Superior temporal gyrus (tissue), 1 donor: Measurements from ENCODE around the gene ARL8A.
"Not testable (repeated sequence)": the region's sequence is repeated elsewhere in the genome, so short reads cannot be mapped to it uniquely, and the experiment has no call there.

Experiments used
- DNase-seq: peaks from one replicate; pipeline ENCODE4 v3.0.0-alpha.2; 2016; ENCODE audit errors: extremely low spot score

The ARL8A gene

DNA sequence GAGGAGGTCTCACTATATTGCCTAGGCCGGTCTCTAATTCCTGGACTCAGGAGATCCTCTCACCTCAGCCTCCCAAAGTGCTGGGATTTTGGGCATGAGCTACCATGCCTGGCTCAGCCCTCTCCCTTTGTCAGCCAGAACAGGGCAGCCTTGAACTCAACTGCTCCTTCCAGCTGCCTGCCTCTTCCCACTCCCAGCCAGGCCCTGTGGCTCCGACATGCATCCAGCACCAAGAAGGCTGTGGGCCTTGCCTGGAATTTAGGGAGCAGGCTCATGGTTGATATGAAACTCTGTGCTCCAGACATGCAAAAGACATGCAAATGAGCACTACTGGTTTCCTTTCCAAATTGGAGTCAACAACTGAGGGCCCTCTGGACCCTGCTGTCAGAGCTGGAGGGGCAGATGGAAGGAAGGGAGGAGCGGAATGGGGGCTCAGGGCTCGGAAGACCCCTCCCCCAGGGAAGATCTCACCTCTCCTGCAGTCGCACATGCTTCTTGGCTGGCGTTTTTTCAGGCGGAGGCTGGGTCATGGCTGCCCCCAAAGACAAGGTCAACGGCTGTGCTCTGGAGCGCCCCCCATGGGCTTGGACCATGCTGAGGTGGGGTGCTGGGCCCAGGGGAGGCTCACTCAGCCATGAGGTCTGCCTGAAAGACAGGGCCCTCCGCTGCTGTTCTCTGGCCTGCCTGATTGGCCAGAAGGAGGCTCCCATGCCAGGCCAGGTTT is 14.4 kb upstream of the ARL8A start:
- DNase-seq = no peak

DNA sequence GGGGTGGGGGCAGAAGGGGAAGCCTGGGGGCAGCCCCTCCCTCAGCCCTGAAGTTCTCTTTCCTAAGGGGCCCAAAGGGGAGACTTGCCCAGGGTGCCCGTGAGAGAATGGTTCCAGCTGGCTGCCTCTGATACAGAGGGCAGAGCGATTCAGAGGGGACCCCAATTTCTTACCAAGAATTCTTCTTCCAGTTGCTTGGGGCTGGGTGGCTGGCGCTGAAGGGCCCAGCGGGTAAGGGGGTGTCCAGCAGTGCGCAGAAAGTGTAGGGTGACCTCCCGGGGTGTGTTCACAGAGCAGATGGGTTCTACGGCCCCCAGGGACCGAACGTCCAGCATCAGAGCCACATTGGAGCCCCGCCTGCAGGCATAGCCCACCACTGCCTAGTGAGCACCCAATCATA is 13.4 kb upstream of the ARL8A start:
- no peak for DNase-seq

DNA sequence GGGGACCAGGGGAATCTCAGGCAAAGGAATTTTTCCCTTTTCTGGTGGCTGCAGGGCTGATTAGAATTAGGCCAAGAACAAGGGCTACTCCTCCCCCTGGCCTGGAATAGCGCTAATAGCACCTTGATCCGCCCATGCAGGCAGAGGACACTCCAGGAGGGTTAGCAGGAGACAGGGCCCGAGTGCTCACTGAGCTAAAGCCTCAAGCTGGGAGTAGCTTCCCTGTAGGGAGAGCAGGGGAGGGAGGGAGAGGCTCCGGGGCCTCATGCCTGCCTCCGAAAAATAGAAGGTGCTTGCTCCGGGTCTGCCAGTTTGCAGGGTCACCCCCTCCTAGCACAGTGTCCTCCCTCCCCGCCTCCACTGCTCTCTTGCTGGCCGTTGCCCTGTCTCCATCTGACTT is 12.1 kb upstream of the ARL8A start:
- DNase-seq = no peak

DNA sequence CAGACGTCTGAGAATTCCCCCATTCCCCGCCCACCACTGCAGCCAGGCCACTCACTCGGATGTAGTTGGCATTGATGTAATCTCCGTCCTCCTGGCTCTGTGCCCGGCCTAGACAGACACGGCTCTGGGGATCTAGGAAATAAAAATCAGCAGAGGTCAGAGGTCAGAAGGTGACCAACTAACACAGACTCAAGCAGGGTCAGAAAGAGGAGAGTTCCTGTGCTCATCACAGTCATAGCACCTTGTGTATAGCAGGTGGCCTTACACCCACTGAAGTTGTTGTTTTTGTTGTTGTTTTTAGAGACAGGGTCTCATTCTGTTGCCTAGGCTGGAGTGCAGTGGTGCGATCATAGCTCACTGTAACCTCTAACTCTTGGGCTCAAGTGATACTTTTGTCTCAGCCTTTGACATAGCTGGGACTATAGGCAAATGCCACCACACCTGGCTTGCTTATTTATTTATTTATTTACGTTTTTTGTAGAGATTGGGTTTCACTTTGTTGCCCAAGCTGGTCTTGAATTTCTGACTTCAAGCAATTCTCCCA is 11.0 kb upstream of the ARL8A start:
- DNase-seq = no peak

DNA sequence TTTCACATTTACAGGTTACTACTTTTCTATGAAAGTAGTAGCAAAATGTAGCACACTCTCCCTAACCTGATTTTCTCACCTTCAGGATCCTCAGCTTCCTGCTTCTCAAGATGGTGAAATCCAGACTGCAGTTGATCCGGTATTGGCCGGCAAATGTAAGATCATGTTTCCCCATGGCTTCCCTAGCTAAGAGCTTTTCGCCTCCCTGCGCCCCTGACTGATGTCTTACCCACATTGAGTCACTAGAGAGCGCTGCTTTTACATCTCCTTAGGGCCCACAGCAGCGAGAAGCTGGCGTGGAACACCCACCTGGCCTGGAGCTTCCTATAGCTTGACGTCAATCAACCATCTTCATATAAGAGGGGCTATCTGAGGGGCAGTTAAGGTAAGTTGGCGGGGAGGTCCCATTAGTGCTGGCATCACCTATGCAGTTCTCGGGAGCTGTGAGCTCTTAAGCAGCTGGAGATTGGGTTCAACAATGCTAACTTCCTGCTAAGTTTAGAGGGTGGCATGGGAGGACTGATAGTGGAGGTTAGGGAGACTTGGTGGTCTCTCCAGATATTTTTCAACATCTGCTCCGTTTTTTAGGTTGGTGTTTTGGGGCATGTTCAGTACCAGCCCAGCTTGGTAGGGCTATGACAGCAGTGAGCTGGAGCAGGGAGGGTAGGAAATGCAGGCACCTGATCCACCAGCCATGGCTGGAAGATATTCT is 10.4 kb upstream of the ARL8A start:
- peak; percentile 73 for DNase-seq

DNA sequence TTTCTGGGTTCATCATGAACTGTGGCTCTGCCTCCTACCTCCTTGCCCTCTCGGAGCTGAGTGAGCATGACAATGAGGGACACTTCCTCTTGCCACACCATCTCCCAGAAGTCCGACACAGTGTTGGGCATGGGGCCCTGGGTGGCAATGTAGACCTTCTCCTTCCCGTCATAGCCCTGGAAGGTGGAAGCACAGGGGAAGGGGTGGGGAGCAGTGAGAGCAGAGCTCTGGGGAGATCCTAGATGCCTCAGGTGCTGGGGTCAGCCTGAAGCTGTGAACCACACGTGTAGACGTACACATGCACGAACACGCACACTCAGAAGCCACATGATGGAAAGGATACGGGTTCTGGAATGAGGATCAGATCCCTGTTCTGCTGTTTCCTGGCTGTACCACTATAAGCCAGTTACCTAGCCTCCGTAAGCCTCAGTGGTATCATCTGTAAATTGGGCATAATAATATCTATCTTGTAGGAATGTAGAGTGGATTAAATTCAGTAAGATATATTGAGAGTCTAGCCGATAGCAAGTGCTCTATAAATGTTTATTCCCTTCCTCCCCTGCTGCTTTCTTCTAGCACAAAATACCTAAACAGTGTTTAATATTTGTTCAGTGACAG is 9.7 kb upstream of the ARL8A start:
- DNase-seq = no peak

DNA sequence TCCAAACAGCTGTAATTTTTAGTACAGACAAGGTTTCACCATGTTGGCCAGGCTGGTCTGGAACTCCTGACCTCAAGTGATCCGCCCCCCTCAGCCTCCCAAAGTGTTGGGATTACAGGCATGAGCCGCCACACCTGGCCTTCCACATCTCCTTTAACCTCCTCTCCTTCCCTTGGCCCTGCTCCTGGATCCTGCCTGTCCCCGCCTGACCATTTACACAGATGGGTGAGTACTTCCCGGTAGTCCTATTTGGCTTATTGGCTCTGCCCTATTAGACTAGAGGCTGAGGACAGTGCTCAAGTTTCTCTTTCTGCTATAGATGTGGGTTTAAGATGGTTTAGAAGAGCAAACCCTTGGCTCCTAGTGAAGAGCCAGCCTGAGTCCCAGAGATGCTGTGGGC is 8.7 kb upstream of the ARL8A start:
- DNase-seq = no peak

DNA sequence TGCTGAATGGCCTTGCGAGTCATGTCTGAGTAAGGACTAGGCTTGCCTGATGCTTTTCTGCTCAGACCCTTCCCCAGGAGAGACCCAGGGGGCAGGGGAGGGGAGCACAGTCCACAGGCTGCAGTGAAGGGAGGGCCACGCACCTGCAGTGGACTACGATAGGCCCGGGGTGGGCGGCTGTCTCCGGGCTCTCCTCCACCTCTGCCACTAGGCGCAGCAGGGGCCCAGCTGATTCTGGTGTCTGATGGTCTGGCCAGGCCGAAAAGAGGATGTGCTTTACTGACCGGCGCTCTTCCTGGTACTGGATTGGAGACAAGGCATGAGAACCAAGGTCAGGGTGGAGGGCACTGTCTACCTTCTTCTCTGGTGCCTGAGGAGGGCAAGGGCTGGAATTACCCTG is 7.9 kb upstream of the ARL8A start:
- DNase-seq = no peak

DNA sequence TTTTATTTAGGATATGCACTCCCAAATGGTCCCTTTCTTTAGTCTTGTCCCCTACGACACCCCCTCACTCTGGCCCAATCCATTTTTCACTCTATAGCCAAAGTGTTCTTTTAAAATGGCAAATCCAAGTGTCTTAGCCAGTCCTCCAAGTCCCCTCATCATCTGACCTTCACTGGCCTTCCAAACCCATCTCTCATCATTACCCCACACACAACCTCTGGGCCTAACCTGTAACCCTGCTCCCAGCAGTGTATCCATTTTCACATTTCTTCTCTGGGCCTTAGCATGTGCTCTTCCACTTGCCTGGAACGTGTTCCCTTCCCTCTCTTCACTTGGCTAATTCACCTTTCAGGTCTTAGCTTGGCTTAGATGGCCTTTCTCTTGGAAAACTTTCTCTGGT is 6.5 kb upstream of the ARL8A start:
- DNase-seq = no peak

DNA sequence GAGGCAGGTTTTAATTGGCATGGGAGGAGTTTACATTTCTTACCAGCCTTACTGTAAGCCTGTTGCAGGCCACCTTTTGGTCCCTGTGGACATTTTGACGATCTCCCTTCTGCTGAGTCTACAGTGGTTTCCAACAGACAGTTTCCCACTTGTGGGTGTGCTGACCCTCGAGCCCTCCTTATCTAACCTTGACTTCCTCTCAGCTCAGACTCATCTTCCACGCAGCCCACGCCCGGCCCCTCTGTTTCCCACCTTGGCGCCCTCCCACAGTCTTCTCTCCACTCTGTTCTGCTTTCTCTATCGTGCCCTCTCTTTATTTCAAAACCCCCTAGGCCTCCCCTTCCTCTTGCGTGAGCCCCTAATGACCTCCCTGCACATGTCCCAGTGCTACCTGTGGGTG is 6.1 kb upstream of the ARL8A start:
- DNase-seq = no peak

DNA sequence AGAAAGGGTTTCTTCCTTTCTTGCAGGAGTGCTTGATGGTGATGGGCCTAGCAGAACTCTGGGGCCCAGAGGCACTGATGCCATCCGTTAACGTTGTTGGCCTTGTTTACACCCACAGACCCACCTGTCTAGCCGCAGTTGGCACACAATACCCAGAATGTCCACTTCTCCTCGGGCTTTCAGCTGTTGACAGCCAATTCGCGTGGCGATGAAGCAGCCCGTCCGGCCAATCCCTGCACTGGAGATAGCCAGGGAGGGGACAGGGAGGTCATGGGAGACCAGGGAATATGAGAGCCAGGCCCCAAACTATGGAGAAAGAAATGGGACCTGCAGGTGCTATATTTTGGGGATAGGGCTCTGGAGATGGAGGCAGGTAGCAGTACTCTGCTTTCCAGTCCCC is 5.7 kb upstream of the ARL8A start:
- DNase-seq = no peak

DNA sequence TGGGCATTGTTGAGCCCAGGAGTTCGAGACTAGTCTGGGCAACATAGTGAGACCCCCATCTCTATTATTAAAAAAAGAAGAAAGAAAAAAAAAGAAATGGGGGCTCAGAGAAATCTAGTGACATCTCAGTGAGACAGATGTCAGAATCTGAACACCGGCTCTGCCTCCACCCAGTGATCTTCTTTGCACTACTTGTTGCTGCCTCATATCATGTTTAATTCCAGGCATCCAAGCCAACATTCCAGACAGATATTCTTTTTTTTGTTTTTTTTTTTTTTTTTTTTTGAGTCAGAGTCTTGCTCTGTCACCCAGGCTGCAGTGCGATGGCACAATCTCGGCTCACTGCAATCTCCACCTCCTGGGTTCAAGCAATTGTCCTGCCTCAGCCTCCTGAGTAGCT is 5.0 kb upstream of the ARL8A start:
- DNase-seq = no peak

DNA sequence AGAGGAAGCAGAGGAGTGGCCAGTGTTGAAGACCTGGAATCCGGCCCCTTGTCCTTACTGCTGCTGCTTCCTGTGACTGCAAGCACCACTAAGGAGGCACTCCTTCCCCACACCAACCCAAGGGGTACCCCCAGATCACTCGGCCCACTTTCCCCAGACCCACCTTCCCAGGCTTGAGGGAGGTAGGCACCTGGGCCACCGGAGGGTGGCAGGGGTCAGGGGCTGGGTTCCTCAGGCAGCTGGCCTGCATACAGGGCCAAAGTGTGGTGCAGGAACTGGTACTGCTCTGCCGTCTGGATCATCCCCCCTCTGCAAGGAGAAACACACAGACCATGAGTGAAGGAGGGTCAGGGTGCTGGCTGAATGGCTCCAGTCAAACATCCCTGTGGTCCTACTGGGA is 3.9 kb upstream of the ARL8A start:
- DNase-seq = no peak

DNA sequence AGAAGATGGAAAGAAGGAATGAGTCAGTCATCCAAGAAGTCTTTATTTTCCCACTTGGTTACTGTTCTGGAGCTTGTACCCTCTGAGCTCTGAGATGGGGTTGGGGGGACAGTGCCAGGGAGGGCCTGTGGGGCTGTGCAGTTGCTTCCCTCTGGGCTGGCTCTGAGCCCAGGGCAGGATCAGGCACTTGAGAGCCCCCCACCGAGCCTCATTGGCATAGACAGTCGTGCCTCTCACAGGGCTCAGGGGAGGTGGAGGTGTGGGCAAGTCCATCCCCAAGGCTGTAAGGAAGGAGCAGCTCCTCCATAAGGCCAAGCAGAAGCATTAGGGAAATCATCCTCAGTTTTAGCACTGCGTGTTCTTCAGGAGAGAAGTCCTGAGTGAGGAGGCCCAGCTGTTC is 2.5 kb upstream of the ARL8A start:
- no peak for DNase-seq

DNA sequence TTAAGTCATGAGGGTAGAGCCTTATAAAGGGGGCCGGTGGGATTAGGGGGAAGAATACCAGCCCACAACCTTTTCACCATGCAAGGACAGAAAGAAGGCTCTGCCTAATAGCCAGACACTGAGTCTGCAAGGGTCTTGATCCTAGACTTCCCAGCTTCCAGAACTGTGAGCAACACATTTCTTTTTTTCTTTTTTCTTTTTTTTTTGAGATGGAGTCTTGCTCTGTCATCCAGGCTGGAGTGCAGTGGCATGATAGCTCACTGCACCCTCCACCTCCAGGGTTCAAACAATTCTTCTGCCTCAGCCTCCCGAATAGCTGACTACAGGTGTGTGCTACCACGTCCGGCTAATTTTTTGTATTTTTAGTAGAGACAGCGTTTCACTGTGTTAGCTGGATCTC is 1.7 kb upstream of the ARL8A start:
- no peak for DNase-seq

DNA sequence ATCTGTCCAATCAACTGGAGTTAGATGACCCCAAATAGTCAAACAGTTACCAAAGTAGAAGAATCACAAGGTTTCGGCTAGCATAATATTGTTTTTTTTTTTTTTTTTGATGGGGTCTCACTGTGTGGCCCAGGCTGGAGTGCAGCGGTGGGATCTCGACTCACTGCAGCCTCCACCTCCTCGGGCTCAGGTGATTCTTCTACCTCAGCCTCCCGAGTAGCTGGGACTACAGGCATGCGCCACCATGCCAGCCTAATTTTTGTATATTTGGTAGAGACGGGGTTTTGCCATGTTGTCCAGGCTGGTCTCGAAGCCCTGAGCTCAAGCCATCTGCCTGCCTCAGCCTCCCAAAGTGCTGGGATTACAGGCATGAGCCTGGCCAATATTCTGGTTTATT is 1.2 kb upstream of the ARL8A start:
- DNase-seq = not testable (repeated sequence)

DNA sequence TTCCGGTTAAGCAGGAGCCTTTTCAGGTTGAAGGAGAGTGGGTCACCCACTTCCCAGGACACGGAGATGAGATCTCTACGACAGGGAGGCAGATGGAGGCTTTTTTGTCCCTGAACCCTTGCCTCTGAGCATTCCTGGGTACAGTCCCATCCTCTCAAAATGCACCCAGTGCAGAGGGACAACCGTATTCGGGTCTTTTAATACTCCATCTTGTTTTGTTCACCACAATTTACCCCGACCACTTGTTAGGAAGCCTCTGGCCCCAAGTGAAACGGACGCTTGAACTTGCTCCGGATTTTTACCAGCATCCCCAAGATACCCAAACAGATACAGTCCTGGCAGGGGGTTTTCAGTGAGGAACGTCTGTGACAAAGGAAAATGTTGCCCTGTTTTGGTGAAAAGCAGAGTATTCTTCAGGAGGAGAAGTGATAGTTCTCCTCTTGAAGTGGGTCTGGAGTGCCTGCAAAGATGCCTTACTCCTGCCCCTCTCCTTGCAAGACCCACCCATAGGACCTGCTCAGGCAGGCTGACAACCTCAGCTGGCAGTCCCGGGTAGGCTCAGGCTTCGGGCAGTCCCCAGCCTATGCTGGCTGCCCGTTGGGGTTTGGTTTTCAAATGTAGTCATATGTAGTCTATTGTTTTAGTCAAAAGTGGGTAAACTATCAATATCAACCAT is 669 bp upstream of the ARL8A start:
- DNase-seq = no peak

DNA sequence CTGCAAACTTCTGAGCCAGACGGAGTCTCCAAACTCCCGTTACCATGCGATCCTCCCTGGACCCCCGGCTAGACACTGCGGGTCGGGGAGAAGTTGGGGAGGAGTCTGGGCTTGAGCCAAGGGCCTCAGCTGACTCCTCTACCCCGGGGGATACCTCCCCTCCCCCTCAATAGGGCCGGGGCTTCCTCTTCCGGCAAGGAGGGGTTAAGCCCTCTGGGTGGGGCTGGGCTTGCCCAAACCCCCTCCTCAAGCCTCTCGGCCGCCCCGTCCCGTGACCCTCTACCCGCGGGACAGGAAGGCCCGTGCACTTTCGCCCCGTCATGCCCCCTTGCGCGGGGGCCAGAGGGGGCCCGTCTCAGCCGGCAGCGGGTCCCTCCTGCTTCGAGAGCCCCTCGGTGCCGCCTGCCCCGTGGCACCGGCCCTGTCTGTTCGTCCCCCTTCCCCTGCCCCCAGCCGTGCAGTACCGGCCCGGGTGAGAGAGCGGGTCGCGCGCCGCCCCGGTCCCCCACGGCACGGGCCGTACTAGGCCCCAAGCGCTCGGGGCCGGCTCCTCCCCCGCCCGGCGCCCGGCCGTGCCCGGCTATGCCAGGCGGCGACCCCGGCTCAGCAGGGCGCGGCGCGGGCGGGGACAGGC is 652 bp downstream of the ARL8A start:
- no peak for DNase-seq

DNA sequence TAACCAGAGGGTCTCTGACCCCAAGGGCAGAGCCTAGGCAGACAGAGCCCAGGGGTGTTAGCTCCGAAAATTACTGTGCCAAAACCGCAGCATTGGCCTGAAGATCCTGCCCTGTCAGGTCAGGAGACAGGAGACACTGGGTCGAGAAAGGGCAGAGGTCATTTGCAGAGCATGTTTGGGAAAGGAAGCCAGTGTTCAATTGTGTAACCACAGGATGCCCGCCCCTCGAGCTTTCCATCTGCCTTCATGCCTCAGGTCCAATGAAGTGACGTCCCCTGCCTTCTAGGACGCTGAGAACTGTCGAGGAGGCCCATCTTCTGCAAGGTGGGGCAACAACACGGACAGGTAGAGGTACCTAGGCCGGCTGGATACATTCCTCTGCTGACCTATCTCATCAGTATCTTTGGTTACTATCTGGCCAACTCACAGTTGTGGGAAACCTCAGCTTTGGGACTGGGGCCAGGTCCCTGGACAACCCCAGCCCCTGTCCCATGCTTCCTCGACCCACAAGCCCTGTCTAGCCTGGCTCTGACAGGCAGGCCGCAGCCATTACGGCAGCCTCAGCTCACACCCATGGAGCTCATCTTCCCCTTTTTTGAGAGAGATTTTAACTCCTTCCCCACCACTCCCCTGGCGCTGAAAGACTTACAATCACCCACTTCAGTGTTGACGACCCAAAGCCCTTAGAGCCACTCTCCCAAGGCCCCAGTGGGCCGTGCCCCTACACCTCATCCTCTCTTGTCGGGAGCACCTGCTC is 1.3 kb downstream of the ARL8A start:
- DNase-seq = no peak

DNA sequence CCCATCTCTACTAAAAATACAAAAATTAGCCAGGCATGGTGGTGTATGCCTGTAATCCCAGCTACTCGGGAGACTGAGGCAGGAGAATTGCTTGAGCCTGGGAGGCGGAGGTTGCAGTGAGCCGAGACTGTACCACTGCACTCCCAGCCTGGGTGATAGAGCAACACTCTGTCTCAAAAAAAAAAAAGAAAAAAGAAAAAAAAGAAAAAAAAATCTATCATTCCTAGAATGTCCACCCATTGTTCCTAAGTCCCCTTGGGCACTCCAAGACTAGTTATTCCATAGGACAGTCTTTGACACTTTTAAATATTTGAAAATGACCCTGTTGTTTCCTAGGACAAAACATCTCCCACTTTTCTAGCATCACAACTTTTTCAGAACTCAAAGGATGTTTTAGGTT is 3.1 kb downstream of the ARL8A start:
- DNase-seq = not testable (repeated sequence)

DNA sequence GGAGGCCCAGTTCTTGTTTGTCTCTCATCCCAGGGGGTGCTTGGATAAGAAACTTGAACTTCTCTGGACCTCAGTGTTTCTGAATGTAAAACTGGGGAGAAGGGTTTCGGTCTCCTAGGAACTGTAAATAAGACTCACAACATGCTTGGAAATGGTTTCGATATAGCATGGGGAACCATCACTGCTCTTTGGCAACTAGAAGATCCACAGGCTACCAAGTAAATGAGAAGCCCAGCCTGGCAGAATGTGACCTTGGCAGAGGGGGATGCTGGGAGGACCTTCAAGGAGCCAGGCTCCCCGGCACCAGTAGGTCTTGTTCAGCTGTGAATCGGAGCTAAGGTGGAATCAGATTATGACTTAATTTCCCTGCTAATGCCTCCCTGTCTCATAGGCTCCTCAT is 3.7 kb downstream of the ARL8A start:
- DNase-seq = no peak
